ENCODE results near the gene TNFSF9.

GRCh38 chr19:6490134-6490533 lies 40.7 kb upstream of the TNFSF9 start:
- TF ChIP-seq CTCF (IDR thresholded peaks at IDR 0.05; ENCODE audit: insufficient read depth, low read length) (no peak), SPI1 (IDR thresholded peaks at IDR 0.05; ENCODE audit: borderline replicate concordance, low read depth) (no peak), REST (IDR thresholded peaks at IDR 0.05; ENCODE audit: insufficient replicate concordance, low read depth) (no peak), POLR2AphosphoS5 (IDR thresholded peaks at IDR 0.05; ENCODE audit: low read depth) (no peak)

Measured in HL-60 (cell line).